DND-41 (cell line): ENCODE measurements around the gene CD180.

Experiments
- ATAC-seq: fragments of 200-7000 bp; cut with Tn5 transposase; 3 replicates; pipeline ENCODE4 v1.9.1; 2021; ENCODE audit warnings: low read depth; ENCODE audit not compliant: insufficient read depth
- DNase-seq: peaks from one replicate; pipeline ENCODE4 v3.0.0-alpha.2; 2020
- H2AFZ ChIP-seq: 2 replicates; pipeline ENCODE4 v1.6.0; 2012; ENCODE audit warnings: low read depth, low read length
- H3K27ac ChIP-seq: 2 replicates; pipeline ENCODE4 v1.5.1; 2012; ENCODE audit warnings: low read length, inconsistent platforms
- H3K27me3 ChIP-seq: fragments of 200-600 bp; sonication (generic); 2 replicates; pipeline ENCODE4 v1.6.0; 2012; ENCODE audit warnings: low read length, mild to moderate bottlenecking, inconsistent platforms; ENCODE audit not compliant: insufficient read depth, poor library complexity
- H3K36me3 ChIP-seq: 2 replicates; pipeline ENCODE4 v1.5.1; 2012; ENCODE audit warnings: low read length, inconsistent platforms; ENCODE audit not compliant: insufficient read depth
- H3K4me1 ChIP-seq: 2 replicates; pipeline ENCODE4 v1.5.1; 2012; ENCODE audit warnings: mild to moderate bottlenecking, low read length; ENCODE audit not compliant: insufficient read depth
- H3K4me2 ChIP-seq: 2 replicates; pipeline ENCODE4 v1.6.0; 2012; ENCODE audit warnings: mild to moderate bottlenecking, moderate library complexity, low read length, inconsistent platforms; ENCODE audit not compliant: insufficient read depth
- H3K4me3 ChIP-seq, 2 experiments: fragments of 200-600 bp in 1 of 2; shearing (Covaris generic) in 1 of 2; 2 replicates each; pipeline ENCODE4 v1.5.1; 2012 to 2016; ENCODE audit warnings: inconsistent platforms in 2 of 2, low read length in 2 of 2, mild to moderate bottlenecking in 2 of 2, low read depth in 1 of 2, moderate library complexity in 1 of 2
- H3K79me2 ChIP-seq: 2 replicates; pipeline ENCODE4 v1.6.0; 2012; ENCODE audit warnings: low read length, inconsistent platforms; ENCODE audit not compliant: insufficient read depth
- H3K9ac ChIP-seq: 2 replicates; pipeline ENCODE4 v1.6.0; 2012; ENCODE audit warnings: low read depth, mild to moderate bottlenecking, inconsistent platforms, low read length, moderate library complexity
- H3K9me3 ChIP-seq: 2 replicates; pipeline ENCODE4 v1.5.1; 2012; ENCODE audit warnings: low read length, moderate library complexity, mild to moderate bottlenecking, inconsistent platforms; ENCODE audit not compliant: insufficient read depth, severe bottlenecking
- H4K20me1 ChIP-seq: 2 replicates; pipeline ENCODE4 v1.6.0; 2012; ENCODE audit warnings: low read length; ENCODE audit not compliant: insufficient read depth
- EZH2 ChIP-seq: IDR thresholded peaks from 3 replicates; pipeline ENCODE4 v1.6.1; 2012; ENCODE audit warnings: borderline replicate concordance, low read depth, mild to moderate bottlenecking, moderate library complexity, low read length, inconsistent platforms; ENCODE audit not compliant: severe bottlenecking
- TF ChIP-seq, protein P1 (sequence below): IDR thresholded peaks from 2 replicates; pipeline ENCODE4 v1.5.1; 2012; ENCODE audit warnings: borderline replicate concordance, low read length, moderate library complexity, mild to moderate bottlenecking; ENCODE audit not compliant: poor library complexity, severe bottlenecking; ENCODE audit errors: extremely low read depth

Gene CD180

GRCh38 chr5:67198917-67199316 is 2.3 kb upstream of the CD180 start:
- Histone ChIP-seq H3K9me3 (peaks cover 8% of the 10 kb centered on the region), H4K20me1 (no peaks in the 10 kb centered on the region), H3K4me1 (peaks cover 18% of the 10 kb centered on the region), H3K9ac (no peak overlapping the region), H3K27ac (no peak overlapping the region), H3K36me3 (no peaks in the 10 kb centered on the region), H3K4me2 (no peak overlapping the region), H3K27me3 (no peaks in the 10 kb centered on the region), H3K4me3 (no peak overlapping the region), H3K79me2 (no peaks in the 10 kb centered on the region), H2AFZ (no peak overlapping the region)
- TF ChIP-seq EZH2 = no peak
- TF ChIP-seq, protein P1, sequence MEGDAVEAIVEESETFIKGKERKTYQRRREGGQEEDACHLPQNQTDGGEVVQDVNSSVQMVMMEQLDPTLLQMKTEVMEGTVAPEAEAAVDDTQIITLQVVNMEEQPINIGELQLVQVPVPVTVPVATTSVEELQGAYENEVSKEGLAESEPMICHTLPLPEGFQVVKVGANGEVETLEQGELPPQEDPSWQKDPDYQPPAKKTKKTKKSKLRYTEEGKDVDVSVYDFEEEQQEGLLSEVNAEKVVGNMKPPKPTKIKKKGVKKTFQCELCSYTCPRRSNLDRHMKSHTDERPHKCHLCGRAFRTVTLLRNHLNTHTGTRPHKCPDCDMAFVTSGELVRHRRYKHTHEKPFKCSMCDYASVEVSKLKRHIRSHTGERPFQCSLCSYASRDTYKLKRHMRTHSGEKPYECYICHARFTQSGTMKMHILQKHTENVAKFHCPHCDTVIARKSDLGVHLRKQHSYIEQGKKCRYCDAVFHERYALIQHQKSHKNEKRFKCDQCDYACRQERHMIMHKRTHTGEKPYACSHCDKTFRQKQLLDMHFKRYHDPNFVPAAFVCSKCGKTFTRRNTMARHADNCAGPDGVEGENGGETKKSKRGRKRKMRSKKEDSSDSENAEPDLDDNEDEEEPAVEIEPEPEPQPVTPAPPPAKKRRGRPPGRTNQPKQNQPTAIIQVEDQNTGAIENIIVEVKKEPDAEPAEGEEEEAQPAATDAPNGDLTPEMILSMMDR = no peak
- DNase-seq (no peak), ATAC-seq (no peak)

DNA sequence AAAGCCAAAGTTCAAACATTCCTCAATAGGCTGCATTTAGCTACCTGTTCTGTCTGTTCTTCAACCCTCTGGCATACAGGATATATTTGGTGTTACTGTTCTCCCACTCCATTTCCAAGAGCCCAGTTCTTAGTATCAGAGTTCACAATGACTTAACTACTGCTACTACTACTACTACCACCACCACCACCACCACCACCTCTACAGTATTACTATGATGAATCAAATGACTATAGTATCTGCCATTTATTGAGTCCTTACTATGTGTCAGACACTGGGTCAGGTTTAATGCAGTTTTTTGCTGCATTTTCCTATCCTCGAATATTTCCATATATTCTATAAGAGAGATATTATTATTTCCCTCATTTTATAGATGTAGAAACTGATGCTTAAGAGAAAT is 937 bp upstream of the CD180 start:
- Histone ChIP-seq H3K4me2 (no peak overlapping the region), H3K4me3 (no peak overlapping the region), H3K9me3 (peaks cover 8% of the 10 kb centered on the region), H3K36me3 (no peaks in the 10 kb centered on the region), H3K27ac (no peak overlapping the region), H3K27me3 (no peaks in the 10 kb centered on the region), H3K9ac (no peak overlapping the region), H3K4me1 (peaks cover 7% of the 10 kb centered on the region; the same call in 1 of the 2 replicates), H4K20me1 (no peaks in the 10 kb centered on the region), H2AFZ (no peak overlapping the region), H3K79me2 (no peaks in the 10 kb centered on the region)
- ATAC-seq (no peak), DNase-seq (no peak)
- TF ChIP-seq, protein P1 = no peak
- no peak for TF ChIP-seq EZH2

DNA sequence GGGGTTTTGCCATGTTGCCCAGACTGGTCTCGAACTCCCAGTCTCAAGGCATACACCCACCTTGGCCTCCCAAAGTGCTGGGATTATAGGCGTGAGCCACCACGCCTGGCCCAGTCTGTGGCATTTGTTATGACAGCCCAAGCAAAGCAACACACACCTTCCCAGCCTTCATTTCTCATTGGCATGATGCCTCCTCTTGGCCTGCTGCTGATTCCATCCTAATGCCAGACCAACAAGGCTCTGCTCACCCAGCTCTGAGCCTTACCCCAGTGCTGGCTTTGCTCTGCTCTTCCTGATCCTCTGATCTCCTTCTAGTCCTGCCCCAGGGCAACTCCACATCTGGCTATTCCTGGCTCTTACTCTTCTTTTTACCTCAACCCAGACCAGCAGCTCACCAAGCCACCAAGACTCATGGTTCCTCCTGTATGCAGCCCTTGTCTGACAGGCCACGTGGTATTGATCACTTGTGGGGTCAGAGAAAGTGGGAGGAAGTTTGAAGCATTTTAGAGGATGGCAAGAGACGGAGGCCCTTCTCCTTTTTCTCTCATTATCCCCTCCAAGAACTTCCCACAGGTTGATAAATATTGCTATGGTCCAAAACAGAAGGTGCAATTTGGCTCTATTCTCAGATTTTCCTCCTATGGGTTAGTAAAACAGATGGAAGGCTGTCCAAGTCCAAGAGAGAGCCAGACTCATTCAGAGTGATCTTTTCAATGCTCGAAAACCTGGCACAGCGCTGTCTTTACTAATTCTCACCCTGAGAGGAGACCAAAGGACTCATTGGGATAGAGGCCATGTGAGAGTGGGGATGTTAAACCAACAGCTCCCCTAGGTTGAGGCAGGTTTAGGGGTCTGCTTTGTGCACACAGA is 958 bp downstream of the CD180 start:
- peaks cover 2% of the 10 kb centered on the region for H3K9me3 ChIP-seq
- H3K4me3 ChIP-seq = no peak overlapping the region
- no peak overlapping the region for H3K9ac ChIP-seq
- H4K20me1 ChIP-seq = no peaks in the 10 kb centered on the region
- DNase-seq (no peak), ATAC-seq (no peak)
- H2AFZ ChIP-seq = no peak overlapping the region
- no peaks in the 10 kb centered on the region for H3K36me3 ChIP-seq
- TF ChIP-seq, protein P1 = no peak
- no peak for TF ChIP-seq EZH2
- peaks cover 7% of the 10 kb centered on the region; the same call in 1 of the 2 replicates for H3K4me1 ChIP-seq
- no peaks in the 10 kb centered on the region for H3K27me3 ChIP-seq
- no peak overlapping the region for H3K27ac ChIP-seq
- no peak overlapping the region for H3K4me2 ChIP-seq
- no peaks in the 10 kb centered on the region for H3K79me2 ChIP-seq
